Lower leg skin (tissue), 3 donors: ENCODE results near the gene GABRR1.

ENCODE experiments used
- CTCF ChIP-seq, 3 donors: fragments of 450-650 bp; IDR thresholded peaks; one replicate each; pipeline ENCODE4 v1.5.1; 2016; ENCODE audit warnings: antibody characterized with exemption in 3 of 3, mild to moderate bottlenecking in 3 of 3, moderate library complexity in 2 of 3
- POLR2A ChIP-seq, 2 donors: fragments of 450-650 bp; IDR thresholded peaks; one replicate each; pipeline ENCODE4 v1.6.1; 2016 to 2017; ENCODE audit warnings: antibody characterized with exemption in 2 of 2, mild to moderate bottlenecking in 1 of 2, moderate library complexity in 1 of 2

GRCh38 chr6:89217299-89217910 is at the start of gene GABRR1:
- no peak for TF ChIP-seq CTCF (IDR thresholded peaks at IDR 0.05)
- TF ChIP-seq POLR2A (IDR thresholded peaks at IDR 0.05) = no peak
